ENCODE data around the gene HECTD4.

DNA sequence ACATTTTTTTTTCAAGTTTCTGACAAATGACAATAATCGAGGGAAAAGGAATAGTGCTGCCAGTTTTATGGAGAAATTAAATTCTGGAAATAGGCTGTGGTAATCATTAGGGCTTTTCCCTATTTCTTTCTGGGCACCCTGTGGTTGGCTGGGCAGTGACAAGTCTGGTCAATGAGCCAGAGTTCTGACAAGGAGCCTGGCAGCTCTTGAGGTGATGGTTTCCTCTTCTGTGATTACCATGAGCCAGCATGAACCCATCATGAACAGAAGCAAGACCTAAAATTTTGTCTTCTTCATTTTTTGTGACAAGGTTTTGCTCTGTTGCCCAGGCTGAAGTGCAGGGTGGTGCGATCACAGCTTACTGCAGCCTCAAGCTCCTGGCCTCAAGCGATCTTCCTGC is 141.1 kb downstream of the HECTD4 start:
- TF ChIP-seq, protein P1, sequence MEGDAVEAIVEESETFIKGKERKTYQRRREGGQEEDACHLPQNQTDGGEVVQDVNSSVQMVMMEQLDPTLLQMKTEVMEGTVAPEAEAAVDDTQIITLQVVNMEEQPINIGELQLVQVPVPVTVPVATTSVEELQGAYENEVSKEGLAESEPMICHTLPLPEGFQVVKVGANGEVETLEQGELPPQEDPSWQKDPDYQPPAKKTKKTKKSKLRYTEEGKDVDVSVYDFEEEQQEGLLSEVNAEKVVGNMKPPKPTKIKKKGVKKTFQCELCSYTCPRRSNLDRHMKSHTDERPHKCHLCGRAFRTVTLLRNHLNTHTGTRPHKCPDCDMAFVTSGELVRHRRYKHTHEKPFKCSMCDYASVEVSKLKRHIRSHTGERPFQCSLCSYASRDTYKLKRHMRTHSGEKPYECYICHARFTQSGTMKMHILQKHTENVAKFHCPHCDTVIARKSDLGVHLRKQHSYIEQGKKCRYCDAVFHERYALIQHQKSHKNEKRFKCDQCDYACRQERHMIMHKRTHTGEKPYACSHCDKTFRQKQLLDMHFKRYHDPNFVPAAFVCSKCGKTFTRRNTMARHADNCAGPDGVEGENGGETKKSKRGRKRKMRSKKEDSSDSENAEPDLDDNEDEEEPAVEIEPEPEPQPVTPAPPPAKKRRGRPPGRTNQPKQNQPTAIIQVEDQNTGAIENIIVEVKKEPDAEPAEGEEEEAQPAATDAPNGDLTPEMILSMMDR (IDR thresholded peaks at IDR 0.05), result no peak
- TF ChIP-seq POLR2A (IDR thresholded peaks at IDR 0.05), result no peak
